Measurements from ENCODE around the gene CRNKL1.

Gene CRNKL1

DNA sequence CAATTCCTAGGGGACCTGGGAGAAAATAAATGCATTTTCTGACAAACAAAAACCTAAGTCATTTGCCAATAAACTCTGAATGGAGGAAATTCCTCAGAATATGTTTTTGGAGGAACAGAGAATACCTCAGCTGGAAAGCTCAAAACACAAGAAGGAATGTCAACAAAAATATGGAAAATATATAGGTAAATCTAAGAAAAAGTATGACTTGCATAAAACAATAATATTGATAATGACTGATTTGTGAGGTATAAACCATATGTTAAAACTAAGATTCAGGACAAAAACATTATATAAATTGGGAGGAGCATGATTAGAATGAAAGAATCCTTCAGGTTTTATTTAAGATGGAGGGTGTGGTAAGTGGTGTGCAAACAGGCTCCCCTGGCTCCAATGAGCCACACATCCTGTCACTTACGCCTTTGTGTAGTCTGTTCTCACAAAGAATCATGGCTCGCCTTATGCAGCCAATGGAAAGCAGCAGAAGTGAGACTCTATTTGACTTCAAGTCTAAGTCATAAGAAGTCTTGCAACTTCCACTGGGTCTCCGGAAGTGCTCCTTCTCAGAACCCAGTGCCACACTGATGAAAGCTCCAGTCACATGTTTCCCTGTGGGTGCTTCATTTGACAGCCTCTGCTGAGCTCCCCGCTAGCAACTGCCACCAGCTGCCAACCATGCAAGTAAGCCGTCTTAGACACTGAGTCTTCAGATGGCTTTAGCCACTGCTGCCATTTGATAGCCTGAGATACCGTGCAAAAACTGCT, 8.2 kb upstream of the CRNKL1 start:
- no peak for DNase-seq

DNA sequence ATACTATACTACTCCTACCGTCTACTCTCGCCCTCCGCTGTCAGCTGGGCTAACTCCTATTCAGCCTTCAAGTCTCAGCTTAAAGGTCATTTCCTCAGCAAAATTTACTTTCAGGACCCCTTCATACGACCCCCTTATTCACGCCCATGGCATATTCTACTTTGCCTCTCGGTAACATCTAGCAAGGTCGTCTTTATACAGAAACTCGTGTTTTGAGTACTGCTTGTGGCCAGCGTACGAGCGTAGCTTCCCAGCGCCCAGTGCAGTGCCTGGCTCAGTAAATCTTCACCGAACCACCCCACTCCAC, 546 bp downstream of the CRNKL1 start:
- no peak for DNase-seq

DNA sequence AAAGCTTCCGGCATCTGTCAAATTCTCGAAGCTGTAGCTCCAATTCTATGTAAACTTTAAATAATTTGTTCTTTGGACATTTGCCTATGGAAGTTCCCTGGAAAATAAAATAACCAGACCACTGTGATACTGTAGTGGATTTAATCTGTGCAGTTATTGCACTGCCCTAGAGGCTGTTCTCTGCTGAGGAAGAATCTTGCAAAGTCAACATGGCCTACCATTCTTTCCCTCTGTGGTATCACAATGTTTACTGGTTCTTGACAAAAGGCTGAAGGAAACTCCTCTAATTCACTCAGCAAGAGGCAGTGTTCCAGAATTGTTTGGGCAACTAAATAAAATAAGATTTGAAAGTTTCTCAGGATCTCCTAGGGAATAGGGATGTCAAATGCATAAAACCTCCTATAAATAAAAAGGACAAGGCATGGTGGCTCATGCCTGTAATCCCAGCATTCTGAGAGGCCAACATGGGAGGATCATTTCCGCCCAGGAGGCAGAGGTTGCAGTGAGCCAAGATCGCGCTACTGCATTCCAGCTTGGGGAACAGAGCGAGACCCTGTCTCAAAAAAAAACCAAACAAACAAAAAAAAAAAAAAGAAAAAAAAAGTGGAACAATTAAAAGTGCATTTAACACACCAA, 12.4 kb downstream of the CRNKL1 start:
- DNase-seq, result no peak

DNA sequence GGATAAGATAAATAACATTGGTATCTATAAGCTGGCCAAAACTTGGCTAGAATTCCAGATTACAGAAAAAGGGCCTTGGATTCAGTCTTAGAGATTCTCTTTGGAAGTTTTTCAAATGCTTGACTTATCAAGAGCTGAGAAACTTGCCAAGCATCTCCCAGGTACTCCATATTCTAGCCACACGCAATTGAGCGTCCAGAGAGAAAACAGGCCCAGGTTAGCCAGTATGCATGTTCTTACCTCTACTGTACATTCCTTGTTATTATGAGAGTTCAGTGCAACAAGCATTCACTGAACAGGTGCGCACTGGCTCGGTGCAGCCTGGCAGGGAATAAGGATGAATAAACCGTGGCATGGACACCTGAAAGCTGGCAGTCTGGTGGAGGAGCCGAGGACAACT, 13.7 kb downstream of the CRNKL1 start:
- DNase-seq, result no peak

DNA sequence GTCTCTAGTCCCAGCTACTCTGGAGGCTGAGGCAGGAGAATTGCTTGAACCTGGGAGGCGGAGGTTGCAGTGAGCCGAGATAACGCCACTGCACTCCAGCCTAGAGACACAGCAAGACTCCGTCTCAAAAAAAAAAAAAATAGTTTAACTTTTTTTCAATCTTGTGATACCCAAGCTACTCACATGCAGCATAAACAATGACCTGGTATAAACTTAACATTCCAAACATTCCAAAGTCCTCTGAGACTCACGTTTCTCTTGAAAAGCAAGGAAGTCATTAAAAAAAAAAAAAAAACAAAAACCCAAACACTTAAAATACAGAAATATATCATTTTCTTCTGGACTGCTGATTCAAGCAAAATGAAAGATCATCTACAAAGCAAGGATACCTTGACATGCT, 14.3 kb downstream of the CRNKL1 start:
- DNase-seq, result no peak

DNA sequence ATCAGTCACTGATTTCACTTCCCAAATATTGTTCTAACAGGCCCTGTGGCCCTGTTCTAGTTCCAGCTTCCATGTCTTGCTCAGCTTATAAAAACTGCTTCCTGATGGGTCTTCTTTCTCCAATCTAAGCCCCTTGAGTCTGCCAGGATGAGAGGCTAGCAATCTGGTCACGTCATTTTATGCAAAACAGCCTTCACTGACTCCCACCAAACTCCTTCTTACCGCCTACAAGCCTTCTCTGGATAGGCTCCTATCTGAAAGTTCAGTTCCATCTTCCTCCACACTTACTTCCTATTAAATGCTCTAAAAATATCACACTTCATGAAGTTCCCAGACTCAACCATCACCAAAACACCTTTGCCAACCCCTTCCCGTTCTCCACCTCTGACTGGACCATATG, 15.5 kb downstream of the CRNKL1 start:
- DNase-seq, result no peak

DNA sequence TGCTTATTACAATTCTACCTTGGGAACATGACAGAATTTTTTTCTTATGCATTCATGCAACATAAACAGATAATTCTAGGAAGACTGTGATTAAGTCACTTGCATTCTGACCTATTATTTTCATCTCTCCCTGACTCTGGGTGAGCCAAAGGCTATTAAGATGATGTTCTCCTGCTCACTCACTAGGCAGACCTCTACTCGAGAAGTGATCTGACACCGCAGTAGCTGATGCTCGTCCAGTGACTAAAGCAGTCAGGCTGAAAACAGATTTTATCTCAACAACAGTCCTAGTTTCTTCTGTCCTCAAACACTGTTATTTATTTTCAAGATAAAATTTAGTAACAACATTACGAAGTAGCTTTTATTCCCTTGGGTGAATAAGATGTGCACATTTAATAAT, 17.8 kb downstream of the CRNKL1 start:
- no peak for DNase-seq

DNA sequence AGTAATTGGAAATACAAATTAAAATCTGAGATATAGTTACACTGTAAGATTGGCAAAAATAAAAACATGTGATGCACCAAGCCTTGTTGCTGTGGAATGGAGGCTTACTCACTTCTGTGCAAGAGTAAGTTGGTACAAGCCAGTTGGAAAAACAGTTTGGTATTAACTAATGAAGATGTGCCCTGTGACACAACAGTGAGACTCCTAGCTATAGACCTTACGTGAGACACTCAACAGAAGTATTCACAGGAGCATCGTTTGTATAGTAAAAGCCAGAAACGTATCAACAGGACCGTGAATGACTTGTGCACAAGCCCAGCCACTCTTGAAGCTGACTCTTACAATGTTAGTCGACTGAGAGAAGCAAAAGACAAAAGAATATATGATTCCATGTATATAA, 20.5 kb downstream of the CRNKL1 start:
- no peak for DNase-seq

DNA sequence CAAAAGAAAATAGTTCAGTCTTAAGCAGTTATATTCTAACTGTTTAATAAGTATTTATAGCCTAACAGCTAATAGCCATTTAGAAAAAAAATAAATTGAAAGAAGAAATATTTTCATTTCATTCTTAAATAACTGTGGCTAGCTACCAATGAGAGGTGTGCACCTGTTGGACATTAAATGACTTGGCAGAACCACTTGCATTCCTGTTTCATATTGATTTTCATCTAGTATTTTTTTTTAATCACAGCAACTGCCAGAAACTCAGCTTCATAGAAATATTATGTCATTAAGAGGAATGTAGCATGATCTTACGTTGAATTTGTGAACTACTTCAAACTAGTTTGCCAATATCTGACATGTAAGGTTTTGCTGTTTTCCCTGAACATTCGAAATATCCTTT, 25.0 kb downstream of the CRNKL1 start:
- no peak for DNase-seq

DNA sequence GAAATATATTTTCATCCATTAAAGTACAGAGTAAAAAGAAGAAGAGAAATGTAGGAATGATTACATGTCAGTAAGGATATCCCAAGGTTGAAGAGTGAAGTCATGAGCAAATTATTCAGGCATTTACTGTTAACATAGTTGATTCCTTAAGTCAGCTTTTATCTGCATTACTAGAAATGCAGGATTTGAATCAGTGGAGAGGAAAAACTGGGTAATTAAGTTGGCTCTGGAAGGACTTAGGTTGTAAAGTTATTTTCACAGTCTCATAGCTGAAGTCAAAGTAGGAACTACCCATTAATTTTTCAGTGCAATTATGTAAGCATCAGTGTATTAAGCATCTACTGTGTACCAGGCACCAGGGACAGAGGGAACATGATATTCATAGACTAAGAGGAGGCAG, 27.3 kb downstream of the CRNKL1 start:
- DNase-seq, result no peak

DNA sequence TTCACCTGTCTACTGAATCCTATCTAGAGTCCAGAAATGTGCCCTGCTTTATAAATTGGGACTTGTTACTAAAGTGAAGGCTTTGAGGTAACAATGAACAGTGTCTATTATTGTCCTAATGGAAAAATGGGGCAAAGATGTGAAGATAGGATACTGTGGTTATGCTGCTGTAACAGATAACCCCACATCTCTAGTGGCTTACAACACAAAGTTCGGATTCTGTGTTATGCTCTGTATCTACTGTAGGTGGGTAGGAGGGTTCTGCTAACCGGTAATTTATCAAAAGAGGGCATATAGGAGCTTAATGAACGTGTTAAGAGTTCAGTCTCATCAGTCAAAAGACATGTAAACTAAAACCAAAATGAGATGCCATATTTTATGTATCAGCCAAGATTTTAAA, 28.9 kb downstream of the CRNKL1 start:
- no peak for DNase-seq

DNA sequence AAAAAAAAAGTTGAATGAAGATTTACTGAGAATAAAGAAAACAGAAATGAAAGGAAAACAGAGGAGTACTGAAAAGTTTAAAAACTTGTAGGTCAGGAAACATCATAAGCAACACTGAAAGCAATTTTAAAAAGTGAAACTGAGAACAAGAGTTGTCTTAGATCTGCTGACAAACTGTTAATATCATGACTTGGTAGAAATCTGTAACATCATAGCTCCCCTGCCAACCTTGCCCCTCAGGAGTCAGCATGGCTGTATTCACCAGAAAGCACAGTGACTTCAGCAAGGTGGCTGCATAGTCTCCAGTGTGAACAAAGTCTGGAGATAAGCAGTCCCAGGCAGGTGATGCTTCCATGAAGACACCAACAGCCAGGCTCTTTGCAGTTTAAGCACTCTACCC, 29.8 kb downstream of the CRNKL1 start:
- DNase-seq, result no peak

DNA sequence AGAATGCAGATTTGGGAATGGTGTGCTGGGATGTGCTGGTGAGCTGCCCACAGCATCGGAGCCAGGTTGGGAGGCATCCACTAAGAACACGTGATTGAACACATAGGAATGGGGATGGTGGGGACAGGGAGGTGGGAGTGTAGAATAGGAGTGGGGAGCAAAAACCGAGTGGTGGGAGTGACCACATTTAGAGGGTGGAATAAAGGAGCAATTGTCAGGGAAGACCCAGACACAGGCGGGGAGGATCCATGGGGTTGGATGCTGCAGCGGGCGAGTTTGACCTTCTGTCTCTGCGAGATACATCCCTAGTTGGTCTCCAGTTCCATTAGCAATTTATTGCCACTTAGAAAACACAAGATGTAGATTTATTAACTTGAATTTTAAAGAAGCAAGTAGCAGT, 30.4 kb downstream of the CRNKL1 start:
- DNase-seq, result no peak

DNA sequence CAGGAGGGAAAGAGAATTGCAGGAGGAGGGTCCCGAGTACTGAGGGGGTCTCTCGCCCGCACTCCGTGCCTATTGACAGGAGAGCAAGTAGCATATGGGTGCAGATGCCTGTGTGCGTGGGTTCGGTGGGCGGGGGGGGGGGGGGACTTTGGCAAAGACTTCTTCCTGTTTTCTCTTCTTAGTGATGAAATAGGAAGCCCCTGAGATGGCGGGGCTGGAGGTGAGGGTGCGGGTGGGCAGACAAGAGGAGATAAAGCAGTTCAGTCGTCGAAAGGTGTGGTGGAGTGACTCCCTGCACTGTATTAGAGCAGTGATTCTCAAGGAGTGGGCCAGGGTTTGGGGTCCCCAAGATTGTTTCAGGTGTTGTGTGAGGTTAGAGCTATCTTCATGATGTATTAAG, 31.4 kb downstream of the CRNKL1 start:
- no peak for DNase-seq

DNA sequence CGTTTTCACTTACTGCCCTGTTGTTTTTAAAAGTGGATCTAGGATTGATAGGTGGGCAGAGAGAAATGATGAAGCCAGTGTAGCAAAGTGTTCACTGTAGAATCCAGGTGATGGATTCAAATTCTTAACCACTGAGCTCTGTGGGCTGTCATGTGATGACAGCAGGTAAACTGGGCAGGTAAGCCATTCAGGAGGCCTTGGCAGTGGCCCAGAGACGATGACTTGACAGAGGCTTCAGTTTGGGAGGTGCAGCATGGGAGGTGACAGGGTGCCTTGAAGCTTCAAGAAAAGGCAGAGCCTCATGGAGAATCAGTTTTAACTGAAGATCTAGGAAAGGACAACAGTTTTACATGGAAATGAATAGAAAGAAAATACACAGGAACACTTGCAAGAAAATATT, 33.1 kb downstream of the CRNKL1 start:
- no peak for DNase-seq

DNA sequence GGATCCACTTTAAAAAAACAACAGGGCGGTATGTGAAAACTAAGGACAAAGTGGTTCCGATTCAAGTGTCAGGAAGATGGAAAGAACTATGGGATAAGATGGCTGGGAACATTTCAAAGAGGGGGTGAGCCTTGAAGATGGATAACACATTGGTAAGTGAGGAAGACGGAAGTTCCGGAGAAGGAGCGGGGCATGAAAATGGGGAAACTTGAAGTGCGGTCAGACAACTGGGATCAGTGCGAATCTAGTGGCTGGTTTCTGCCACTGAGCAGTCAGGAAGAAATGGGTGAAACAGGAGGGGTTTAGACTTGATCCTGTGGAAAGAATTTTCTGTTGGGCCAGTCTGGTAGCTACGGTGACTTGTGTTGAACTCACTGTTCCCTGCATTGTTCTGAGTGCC, 33.9 kb downstream of the CRNKL1 start:
- DNase-seq, result no peak

DNA sequence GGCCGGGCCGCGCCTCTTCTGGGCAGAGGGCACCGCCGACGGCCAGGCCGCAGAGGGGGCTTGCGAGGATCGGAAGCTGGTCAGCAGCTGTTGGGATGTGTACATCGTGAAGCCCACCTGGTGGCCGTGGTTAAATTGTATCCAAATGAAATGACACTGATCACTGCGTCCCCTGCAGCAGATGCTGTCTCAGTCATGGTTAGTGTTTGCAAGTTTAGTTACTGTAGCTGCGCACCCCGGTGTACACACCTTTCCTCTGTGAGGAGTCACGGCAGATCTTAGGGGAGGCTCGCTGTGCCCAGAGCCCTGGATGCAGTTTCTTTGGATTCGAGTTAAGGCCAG, 34.5 kb downstream of the CRNKL1 start:
- no peak for DNase-seq

DNA sequence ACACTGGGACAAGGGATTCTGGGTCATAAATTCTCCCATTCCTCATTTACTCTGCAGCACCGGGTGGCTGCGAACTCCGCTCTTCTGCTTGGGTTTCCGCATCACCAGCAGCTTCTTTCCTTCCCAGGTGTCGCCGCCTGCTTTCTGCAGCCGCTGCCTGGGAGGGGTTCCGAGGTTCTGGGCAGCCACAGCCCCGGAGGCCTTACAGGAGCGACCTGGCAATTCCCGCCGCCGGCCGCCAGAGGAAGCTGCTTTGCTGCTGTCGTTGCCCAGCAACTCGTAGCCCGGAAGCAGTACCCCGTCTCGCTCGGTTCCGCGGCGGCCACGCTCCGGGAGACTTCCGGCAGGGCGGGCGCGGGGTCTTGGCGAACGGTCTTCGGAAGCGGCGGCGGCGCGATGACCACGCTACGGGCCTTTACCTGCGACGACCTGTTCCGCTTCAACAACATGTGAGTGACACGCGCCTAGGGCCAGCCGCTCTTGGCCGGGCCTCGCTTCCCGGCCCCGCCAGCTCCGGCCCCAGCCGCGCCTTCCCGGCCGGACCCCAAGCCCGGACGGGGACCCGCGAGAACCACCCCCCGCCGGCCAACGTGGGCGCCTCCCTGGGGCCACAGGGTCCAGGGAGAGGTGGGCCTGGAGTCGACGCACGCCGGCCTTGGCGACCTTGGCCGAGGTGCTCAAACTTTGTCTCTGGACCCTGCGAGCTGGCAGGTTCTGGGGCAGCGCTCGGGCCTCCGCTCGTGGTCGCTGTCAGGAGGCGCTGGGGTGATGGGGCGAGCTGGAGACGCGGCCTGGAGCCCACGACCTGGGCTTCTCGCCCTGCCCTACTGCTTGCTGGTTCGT, 35.0 kb downstream of the CRNKL1 start, which contains the start of gene NAA20:
NAA20 (plus strand) TSS at position 362 of the 843 bp plus-strand sequence; CDS start at position 397, 35 bp downstream.
- peak; percentile 84 for DNase-seq

DNA sequence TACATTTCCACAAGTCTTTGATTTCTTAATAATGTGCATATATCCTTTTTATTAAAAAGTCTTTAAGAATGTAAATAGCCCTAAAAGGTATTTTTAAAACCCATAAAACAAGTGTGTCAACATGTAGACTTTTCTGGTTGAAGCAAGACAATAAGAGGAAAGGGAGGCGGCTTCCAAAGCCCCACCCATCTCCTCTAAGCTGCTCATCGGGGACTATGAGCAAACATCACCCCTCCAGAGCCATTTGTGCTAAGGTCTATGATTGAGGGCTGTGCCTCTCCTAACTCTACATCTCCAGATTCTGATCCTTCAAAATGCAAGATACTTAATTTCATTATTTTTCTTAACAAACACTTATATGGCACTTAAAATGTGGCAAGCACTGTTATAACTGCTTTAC, 37.6 kb downstream of the CRNKL1 start:
- DNase-seq, result no peak

DNA sequence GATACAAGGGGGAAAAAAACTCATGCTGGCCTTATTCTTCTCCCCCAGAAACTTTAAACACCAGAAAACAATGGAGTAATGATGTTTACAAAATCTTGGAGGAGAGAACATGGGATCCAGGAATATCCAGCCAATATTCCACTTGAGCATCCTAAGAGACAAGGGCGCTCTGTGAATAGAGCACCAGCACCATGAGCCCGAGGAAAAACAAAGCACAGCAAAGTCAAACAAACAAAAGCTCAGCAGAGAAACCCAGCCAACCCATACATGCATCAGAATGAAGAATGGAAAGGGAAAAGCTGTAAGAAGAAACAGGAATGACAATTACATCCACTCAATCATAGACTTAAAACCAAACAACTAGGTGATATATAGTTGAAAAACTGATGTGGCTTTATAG, 39.7 kb downstream of the CRNKL1 start:
- no peak for DNase-seq

DNA sequence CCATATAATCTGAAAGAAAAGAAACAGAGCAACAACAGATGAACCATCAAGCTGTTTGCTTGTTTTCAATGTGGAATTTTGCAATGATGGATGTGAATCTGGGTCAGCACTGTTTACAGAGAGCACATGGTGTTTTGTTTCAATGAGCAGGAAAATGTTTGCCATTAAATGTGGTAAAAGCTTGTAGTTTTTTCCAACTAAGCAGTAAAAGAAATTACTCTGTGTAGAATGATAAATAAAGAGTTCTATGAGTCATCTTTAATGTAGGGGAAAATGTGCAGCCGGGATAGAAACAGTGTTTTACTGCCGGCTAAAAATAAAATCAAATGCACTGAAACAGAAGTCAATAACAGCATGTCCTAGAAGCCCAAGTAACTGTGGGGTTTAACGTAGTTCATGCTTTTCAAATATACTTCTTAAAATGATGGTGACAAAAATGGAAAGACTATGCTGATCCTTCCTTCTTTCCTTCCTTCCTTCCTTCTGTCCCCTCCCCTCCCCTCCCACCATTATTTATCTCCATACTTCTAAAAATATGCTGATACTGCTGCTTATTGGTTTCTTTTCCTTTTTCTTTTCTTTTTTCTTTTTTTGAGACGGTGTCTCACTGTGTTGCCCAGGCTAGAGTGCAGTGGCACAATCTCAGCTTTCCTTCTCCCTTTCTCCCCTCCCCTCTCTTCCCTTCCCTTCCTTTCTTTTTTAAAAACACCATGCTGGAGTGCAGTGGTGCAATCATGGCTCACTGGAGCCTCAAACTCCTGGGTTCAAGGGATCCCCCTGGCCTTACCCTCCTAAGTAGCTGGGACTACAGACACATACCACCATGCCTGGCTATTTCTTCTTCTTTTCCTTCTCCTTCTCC, 41.4 kb downstream of the CRNKL1 start:
- no peak for DNase-seq

DNA sequence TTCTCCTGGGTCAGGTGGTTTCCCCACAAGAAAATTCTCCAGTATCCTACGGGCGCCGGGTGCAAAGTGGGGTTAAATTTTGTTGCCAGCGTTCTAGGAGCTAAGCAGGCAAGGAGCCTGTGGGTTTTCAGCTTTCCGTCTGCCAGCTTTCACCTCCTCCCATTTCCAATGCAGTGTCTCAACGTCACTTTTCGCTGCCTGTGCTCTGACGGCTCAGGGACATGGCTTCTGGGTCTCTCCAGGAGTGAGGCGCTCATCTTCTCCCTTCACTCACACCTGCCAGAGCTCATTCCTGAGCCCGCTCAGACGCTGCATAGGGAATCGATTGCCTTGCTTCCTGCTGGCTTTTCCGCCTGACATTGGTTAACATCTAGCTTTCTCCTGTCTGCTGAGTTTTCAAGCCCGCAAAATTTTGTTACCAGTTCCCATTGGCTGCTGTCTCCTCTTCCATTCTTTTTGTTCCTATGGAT, 42.4 kb downstream of the CRNKL1 start:
- DNase-seq, result no peak

DNA sequence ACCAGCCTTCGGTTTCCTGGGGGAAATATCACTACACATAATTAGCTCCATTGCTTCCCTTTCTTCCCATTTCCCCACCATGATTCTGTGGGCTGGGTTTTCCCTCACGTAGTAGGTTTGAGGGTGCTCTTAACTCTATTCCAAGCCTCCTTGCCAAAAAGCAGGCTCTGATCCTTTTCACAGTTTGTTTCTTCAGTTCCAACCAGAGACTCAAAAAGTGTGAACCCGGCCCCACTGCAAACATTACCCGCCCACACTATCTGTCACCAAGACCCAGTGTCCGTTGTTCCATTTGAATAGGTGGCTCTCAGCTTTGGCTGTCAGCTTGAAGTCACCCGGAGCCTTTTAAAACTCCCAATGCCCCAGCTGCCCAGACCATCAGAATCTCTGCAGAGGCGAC, 46.9 kb downstream of the CRNKL1 start:
- DNase-seq, result no peak
